ENCODE data around the gene ANKS3. TPM values are rescaled to one million over a fixed set of nuclear protein-coding genes. Genes with fewer than 3 reads are reported as not detected.

Gene ANKS3
- total and polyA plus RNA-seq, 2 of the 8 experiments (the other 6 are each of a cell fraction or from before 2014, with no cell fraction given): 15.5 to 23.9 TPM

DNA sequence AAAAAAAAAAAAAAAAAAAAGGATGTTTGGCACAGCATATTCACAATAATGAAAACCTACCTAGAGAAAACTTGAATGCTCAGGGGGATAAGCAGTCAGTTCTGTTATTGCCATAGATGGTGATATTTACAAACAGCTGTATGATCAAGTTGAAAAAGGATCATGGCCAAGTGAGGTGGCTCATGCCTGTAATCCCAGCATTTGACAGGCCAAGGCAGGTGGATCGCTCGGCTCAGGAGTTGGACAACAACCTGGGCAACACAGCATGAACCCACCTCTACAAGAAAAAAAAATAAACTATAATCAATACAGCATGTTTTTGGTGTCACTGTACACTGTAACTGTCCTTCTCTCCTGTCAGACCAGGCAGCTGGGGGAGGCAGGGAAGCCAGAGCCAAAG lies 19.1 kb downstream of the ANKS3 start:
- H3K23ac ChIP-seq (ENCODE audit: insufficient read length): no peak overlapping the region
- H2BK20ac ChIP-seq (ENCODE audit: low read length): no peak overlapping the region
- no peak overlapping the region for H3K14ac ChIP-seq (ENCODE audit: insufficient read length)
- no peaks in the 10 kb centered on the region for H3K27me3 ChIP-seq (replicated peaks in 1 of 4; ENCODE audit: control insufficient read depth in 3 of 4, extremely low read depth in 1 of 4, insufficient read depth in 3 of 4, low read length in 3 of 4)
- TF ChIP-seq YY1 (IDR thresholded peaks at IDR 0.05; ENCODE audit: low read depth, low read length) (no peak), SUZ12 (IDR thresholded peaks at IDR 0.05; ENCODE audit: low read length) (no peak), TCF12 (IDR thresholded peaks at IDR 0.05; ENCODE audit: low read depth, low read length) (no peak), NRF1 (IDR thresholded peaks at IDR 0.05; ENCODE audit: low read depth, low read length) (no peak), POLR2AphosphoS5 (IDR thresholded peaks at IDR 0.05; ENCODE audit: low read depth, low read length) (no peak), RNF2 (IDR thresholded peaks at IDR 0.05; ENCODE audit: borderline replicate concordance, low read depth, low read length, missing control alignments, poor library complexity, severe bottlenecking) (no peak), PHF8 (conservative IDR thresholded peaks at IDR 0.05; ENCODE audit: low read depth, low read length) (no peak), RBBP5 (IDR thresholded peaks at IDR 0.05; ENCODE audit: borderline replicate concordance, low read depth, low read length) (no peak)
- TF ChIP-seq, protein P1, sequence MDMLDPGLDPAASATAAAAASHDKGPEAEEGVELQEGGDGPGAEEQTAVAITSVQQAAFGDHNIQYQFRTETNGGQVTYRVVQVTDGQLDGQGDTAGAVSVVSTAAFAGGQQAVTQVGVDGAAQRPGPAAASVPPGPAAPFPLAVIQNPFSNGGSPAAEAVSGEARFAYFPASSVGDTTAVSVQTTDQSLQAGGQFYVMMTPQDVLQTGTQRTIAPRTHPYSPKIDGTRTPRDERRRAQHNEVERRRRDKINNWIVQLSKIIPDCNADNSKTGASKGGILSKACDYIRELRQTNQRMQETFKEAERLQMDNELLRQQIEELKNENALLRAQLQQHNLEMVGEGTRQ (IDR thresholded peaks at IDR 0.05; ENCODE audit: low read length): no peak
- TF ChIP-seq, protein P2, sequence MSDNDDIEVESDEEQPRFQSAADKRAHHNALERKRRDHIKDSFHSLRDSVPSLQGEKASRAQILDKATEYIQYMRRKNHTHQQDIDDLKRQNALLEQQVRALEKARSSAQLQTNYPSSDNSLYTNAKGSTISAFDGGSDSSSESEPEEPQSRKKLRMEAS (IDR thresholded peaks at IDR 0.05): no peak
- H2BK12ac ChIP-seq (ENCODE audit: low read depth, low read length): no peak overlapping the region
- no peaks in the 10 kb centered on the region for H3K79me2 ChIP-seq (ENCODE audit: control insufficient read depth in 1 of 2, insufficient read depth in 2 of 2, low read length in 2 of 2)
- H4K91ac ChIP-seq (replicated peaks; ENCODE audit: insufficient read length, low read length): no peak overlapping the region
- H3K9ac ChIP-seq (replicated peaks in 1 of 4; ENCODE audit: extremely low read depth in 1 of 4, low read depth in 3 of 4, low read length in 3 of 4): no peak overlapping the region
- DNase-seq (ENCODE audit: low read depth in 1 of 2, low spot score in 2 of 2) (no peak), FAIRE-seq (no peak)
- H2BK5ac ChIP-seq (ENCODE audit: low read depth, low read length): no peak overlapping the region
- WGBS, 2 experiments (ENCODE audit: extremely low coverage in 1 of 2, insufficient coverage in 1 of 2, insufficient read length in 1 of 2, insufficient replicate concordance in 2 of 2, low coverage in 1 of 2, low lambda C conversion rate in 2 of 2, missing lambda C conversion rate in 1 of 2): 97% methylated on average over 2 of the region's 2 CpGs; no CpG with 5 or more reads in 1 of the 2 experiments
- peak overlapping the region in 1 of 2 experiments; percentile 50; a peak in 1 of 4 replicates for H3K4me2 ChIP-seq (ENCODE audit: insufficient read depth in 1 of 2, low read depth in 2 of 2, low read length in 2 of 2)
- H2AFZ ChIP-seq (ENCODE audit: low read length): no peak overlapping the region
- no peaks in the 10 kb centered on the region for H3K79me1 ChIP-seq (ENCODE audit: low read depth, low read length)
- peaks cover 0 to 26% (median 1%) of the 10 kb centered on the region in 4 experiments; a peak in 4 of 8 replicates for H3K36me3 ChIP-seq (ENCODE audit: control insufficient read depth in 2 of 4, insufficient read depth in 4 of 4, low read length in 3 of 4)
- peaks cover 4 to 18% (median 9%) of the 10 kb centered on the region in 4 experiments for H3K4me1 ChIP-seq (replicated peaks in 1 of 4; ENCODE audit: control insufficient read depth in 3 of 4, insufficient read depth in 4 of 4, low read length in 3 of 4)
- no peak overlapping the region for H3K4ac ChIP-seq (replicated peaks; ENCODE audit: insufficient read length, low read depth, low read length)
- no peak overlapping the region for H3K4me3 ChIP-seq (ENCODE audit: extremely low read depth in 1 of 4, insufficient read depth in 2 of 4, low read depth in 3 of 4, low read length in 4 of 4)
- CTCF ChIA-PET (ENCODE audit: partially characterized antibody): interaction anchor here (0.8 to 1.6 kb wide), 7 partner anchors 9 to 241 kb away, joined by 3 to 5 read pairs (median 3); partner anchors contain the start of genes ANKS3, DNAAF8 and NUDT16L1
- H3K56ac ChIP-seq (replicated peaks; ENCODE audit: insufficient read length, low read depth, low read length): no peak overlapping the region
- no peaks in the 10 kb centered on the region for H3K23me2 ChIP-seq (ENCODE audit: low read depth, low read length)
- H4K8ac ChIP-seq (ENCODE audit: extremely low read depth, insufficient read depth, low read length): no peak overlapping the region
- no peak overlapping the region for H3K27ac ChIP-seq (ENCODE audit: low read depth, low read length)
- POLR2A ChIA-PET (ENCODE audit: partially characterized antibody): interaction anchor here (1.0 to 2.2 kb wide), 7 partner anchors 8 to 53 kb away, joined by 3 to 10 read pairs (median 4); partner anchors contain the start of genes ANKS3 and DNAAF8
- peaks cover 0 to 1% of the 10 kb centered on the region in 2 experiments for H4K20me1 ChIP-seq (replicated peaks in 1 of 2; ENCODE audit: control insufficient read depth in 1 of 2, insufficient read depth in 2 of 2, low read length in 2 of 2)
- no peak overlapping the region for H2BK120ac ChIP-seq (replicated peaks; ENCODE audit: low read depth, low read length)
- no peak overlapping the region for H2AK5ac ChIP-seq (ENCODE audit: low read depth, low read length)
- no peaks in the 10 kb centered on the region for H3K9me3 ChIP-seq (ENCODE audit: insufficient read depth in 2 of 2, low read depth in 1 of 2, low read length in 1 of 2)
- H3K18ac ChIP-seq (ENCODE audit: extremely low read depth, low read length): no peak overlapping the region
- H4K5ac ChIP-seq (ENCODE audit: insufficient read length, low read depth, low read length): no peak overlapping the region
- no peak overlapping the region for H2BK15ac ChIP-seq (ENCODE audit: low read length)

All from H1 (cell line).